Measurements from ENCODE around the gene GFPT2. TPM values are rescaled to one million over a fixed set of nuclear protein-coding genes. Genes with fewer than 3 reads are reported as not detected.

Gene GFPT2
- polyA plus RNA-seq, 2 of the 4 experiments (the other 2 are of a cell fraction), result 24.4 to 38.0 TPM

- H3K4me3 ChIP-seq, result no peak overlapping the region
- WGBS (ENCODE audit: missing lambda C conversion rate), result 70% methylated on average over 7 of the region's 7 CpGs
- ATAC-seq (no peak), FAIRE-seq (no peak), DNase-seq (ENCODE audit: low read depth in 1 of 2, low spot score in 1 of 2) (no peak)
- peak overlapping the region; percentile 75 to 86; a peak in 5 of 6 replicates for H3K27ac ChIP-seq
- CTCF ChIA-PET, result interaction anchor here (0.5 to 14.9 kb wide), 62 partner anchors 8 to 863 kb away, joined by 3 to 250 read pairs (median 4); partner anchors contain the start of genes GFPT2 and MAPK9
- H3K4me2 ChIP-seq, result peak overlapping the region; percentile 69; the same call in 1 of the 3 replicates
- H3K9me3 ChIP-seq, result no peaks in the 10 kb centered on the region
- POLR2A ChIA-PET, result interaction anchor here (1.0 kb wide), 1 partner anchor 36 kb away, joined by 4 read pairs; no protein-coding TSS in a partner anchor
- peaks cover 60% of the 10 kb centered on the region for H3K4me1 ChIP-seq
- no peak for TF ChIP-seq ZSCAN20 (CRISPR knock-in tag; IDR thresholded peaks at IDR 0.05)
- no peak for TF ChIP-seq NPAS2 (CRISPR knock-in tag; IDR thresholded peaks at IDR 0.05; ENCODE audit: borderline replicate concordance)
- TF ChIP-seq EHMT2 (IDR thresholded peaks at IDR 0.05; ENCODE audit: low read depth), result no peak
- TF ChIP-seq, protein P1, sequence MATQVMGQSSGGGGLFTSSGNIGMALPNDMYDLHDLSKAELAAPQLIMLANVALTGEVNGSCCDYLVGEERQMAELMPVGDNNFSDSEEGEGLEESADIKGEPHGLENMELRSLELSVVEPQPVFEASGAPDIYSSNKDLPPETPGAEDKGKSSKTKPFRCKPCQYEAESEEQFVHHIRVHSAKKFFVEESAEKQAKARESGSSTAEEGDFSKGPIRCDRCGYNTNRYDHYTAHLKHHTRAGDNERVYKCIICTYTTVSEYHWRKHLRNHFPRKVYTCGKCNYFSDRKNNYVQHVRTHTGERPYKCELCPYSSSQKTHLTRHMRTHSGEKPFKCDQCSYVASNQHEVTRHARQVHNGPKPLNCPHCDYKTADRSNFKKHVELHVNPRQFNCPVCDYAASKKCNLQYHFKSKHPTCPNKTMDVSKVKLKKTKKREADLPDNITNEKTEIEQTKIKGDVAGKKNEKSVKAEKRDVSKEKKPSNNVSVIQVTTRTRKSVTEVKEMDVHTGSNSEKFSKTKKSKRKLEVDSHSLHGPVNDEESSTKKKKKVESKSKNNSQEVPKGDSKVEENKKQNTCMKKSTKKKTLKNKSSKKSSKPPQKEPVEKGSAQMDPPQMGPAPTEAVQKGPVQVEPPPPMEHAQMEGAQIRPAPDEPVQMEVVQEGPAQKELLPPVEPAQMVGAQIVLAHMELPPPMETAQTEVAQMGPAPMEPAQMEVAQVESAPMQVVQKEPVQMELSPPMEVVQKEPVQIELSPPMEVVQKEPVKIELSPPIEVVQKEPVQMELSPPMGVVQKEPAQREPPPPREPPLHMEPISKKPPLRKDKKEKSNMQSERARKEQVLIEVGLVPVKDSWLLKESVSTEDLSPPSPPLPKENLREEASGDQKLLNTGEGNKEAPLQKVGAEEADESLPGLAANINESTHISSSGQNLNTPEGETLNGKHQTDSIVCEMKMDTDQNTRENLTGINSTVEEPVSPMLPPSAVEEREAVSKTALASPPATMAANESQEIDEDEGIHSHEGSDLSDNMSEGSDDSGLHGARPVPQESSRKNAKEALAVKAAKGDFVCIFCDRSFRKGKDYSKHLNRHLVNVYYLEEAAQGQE (IDR thresholded peaks at IDR 0.05), result no peak
- no peak for TF ChIP-seq CBX2 (IDR thresholded peaks at IDR 0.05; ENCODE audit: borderline replicate concordance, low read depth)
- TF ChIP-seq, protein P2, sequence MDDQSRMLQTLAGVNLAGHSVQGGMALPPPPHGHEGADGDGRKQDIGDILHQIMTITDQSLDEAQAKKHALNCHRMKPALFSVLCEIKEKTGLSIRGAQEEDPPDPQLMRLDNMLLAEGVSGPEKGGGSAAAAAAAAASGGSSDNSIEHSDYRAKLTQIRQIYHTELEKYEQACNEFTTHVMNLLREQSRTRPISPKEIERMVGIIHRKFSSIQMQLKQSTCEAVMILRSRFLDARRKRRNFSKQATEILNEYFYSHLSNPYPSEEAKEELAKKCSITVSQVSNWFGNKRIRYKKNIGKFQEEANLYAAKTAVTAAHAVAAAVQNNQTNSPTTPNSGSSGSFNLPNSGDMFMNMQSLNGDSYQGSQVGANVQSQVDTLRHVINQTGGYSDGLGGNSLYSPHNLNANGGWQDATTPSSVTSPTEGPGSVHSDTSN (IDR thresholded peaks at IDR 0.05), result no peak
- no peak for TF ChIP-seq FOSL2 (IDR thresholded peaks at IDR 0.05)
- no peak for TF ChIP-seq FOSL2 (CRISPR knock-in tag; IDR thresholded peaks at IDR 0.05)
- TF ChIP-seq RFX5 (IDR thresholded peaks at IDR 0.05), result no peak
- TF ChIP-seq, protein P3, sequence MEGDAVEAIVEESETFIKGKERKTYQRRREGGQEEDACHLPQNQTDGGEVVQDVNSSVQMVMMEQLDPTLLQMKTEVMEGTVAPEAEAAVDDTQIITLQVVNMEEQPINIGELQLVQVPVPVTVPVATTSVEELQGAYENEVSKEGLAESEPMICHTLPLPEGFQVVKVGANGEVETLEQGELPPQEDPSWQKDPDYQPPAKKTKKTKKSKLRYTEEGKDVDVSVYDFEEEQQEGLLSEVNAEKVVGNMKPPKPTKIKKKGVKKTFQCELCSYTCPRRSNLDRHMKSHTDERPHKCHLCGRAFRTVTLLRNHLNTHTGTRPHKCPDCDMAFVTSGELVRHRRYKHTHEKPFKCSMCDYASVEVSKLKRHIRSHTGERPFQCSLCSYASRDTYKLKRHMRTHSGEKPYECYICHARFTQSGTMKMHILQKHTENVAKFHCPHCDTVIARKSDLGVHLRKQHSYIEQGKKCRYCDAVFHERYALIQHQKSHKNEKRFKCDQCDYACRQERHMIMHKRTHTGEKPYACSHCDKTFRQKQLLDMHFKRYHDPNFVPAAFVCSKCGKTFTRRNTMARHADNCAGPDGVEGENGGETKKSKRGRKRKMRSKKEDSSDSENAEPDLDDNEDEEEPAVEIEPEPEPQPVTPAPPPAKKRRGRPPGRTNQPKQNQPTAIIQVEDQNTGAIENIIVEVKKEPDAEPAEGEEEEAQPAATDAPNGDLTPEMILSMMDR (IDR thresholded peaks at IDR 0.05), result no peak
- TF ChIP-seq FOSB (CRISPR knock-in tag; IDR thresholded peaks at IDR 0.05), result no peak
- TF ChIP-seq MAZ (IDR thresholded peaks at IDR 0.05; ENCODE audit: borderline replicate concordance, low read depth, low read length), result no peak
- TF ChIP-seq GATA3 (IDR thresholded peaks at IDR 0.05; ENCODE audit: borderline replicate concordance), result no peak
- TF ChIP-seq MAFK (IDR thresholded peaks at IDR 0.05; ENCODE audit: partially characterized antibody), result no peak
- no peak for TF ChIP-seq RARB (CRISPR knock-in tag; IDR thresholded peaks at IDR 0.05)
- TF ChIP-seq FOXS1 (CRISPR knock-in tag; IDR thresholded peaks at IDR 0.05), result no peak
- TF ChIP-seq, protein P4, sequence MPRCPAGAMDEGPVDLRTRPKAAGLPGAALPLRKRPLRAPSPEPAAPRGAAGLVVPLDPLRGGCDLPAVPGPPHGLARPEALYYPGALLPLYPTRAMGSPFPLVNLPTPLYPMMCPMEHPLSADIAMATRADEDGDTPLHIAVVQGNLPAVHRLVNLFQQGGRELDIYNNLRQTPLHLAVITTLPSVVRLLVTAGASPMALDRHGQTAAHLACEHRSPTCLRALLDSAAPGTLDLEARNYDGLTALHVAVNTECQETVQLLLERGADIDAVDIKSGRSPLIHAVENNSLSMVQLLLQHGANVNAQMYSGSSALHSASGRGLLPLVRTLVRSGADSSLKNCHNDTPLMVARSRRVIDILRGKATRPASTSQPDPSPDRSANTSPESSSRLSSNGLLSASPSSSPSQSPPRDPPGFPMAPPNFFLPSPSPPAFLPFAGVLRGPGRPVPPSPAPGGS (IDR thresholded peaks at IDR 0.05), result no peak
- TF ChIP-seq HOXA7 (CRISPR knock-in tag; IDR thresholded peaks at IDR 0.05), result no peak
- TF ChIP-seq RCOR1 (IDR thresholded peaks at IDR 0.05; ENCODE audit: low read depth, low read length), result no peak
These were observed 24.0 kb downstream of the GFPT2 start for GRCh38 chr5:180329138-180329435.
